NB4 (cell line): ENCODE measurements around the gene GPX7.

Source experiments
- MYC ChIP-seq: IDR thresholded peaks from 2 replicates; pipeline ENCODE4 v1.6.1; 2011; ENCODE audit warnings: low read depth, low read length
- POLR2A ChIP-seq: IDR thresholded peaks from 2 replicates; pipeline ENCODE4 v1.6.1; 2011; ENCODE audit warnings: mild to moderate bottlenecking; ENCODE audit not compliant: insufficient read length; ENCODE audit errors: extremely low read depth
- TF ChIP-seq, protein P1 (sequence below): IDR thresholded peaks from one replicate; pipeline ENCODE4 v1.5.1; 2012; ENCODE audit warnings: low read depth, low read length
- TF ChIP-seq, protein P2 (sequence below): IDR thresholded peaks from 2 replicates; pipeline ENCODE4 v1.6.1; 2011; ENCODE audit warnings: low read depth, low read length

DNA sequence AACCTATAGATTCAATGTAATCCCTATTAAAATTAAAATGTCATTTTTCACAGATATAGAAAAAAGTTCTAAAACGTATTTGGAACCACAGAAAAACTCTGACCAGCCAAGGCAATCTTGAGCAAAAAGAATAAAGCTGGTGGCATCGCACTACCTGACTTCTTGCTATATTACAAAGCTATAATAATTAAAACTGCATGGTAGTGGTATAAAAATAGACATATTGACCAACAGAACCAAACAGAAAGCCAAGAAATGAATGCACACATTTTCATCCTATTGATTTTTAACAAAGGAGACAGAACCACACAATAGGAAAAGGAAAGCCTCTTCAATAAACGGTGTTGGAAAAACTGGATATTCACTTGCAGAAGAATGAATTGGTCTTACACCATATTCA, 21.6 kb downstream of the GPX7 start:
- TF ChIP-seq, protein P1, sequence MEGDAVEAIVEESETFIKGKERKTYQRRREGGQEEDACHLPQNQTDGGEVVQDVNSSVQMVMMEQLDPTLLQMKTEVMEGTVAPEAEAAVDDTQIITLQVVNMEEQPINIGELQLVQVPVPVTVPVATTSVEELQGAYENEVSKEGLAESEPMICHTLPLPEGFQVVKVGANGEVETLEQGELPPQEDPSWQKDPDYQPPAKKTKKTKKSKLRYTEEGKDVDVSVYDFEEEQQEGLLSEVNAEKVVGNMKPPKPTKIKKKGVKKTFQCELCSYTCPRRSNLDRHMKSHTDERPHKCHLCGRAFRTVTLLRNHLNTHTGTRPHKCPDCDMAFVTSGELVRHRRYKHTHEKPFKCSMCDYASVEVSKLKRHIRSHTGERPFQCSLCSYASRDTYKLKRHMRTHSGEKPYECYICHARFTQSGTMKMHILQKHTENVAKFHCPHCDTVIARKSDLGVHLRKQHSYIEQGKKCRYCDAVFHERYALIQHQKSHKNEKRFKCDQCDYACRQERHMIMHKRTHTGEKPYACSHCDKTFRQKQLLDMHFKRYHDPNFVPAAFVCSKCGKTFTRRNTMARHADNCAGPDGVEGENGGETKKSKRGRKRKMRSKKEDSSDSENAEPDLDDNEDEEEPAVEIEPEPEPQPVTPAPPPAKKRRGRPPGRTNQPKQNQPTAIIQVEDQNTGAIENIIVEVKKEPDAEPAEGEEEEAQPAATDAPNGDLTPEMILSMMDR: no peak
- TF ChIP-seq POLR2A (no peak), MYC (no peak)
- TF ChIP-seq, protein P2, sequence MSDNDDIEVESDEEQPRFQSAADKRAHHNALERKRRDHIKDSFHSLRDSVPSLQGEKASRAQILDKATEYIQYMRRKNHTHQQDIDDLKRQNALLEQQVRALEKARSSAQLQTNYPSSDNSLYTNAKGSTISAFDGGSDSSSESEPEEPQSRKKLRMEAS: no peak
